Fibroblast of the aortic adventitia (primary cell): ENCODE measurements around the gene TMED8. TPM values are rescaled to one million over a fixed set of nuclear protein-coding genes. Genes with fewer than 3 reads are reported as not detected.
A peak's percentile ranks its signal among the peaks of the same experiment; 100 is the strongest.
"Not testable (repeated sequence)": the region's sequence is repeated elsewhere in the genome, so short reads cannot be mapped to it uniquely, and the experiment has no call there.

Source experiments
- DNase-seq: peaks from one replicate; pipeline ENCODE4 v3.0.0-alpha.2; 2010; ENCODE audit warnings: low read depth
- H3K4me3 ChIP-seq: 2 replicates; pipeline ENCODE4 v1.5.1; 2011; ENCODE audit warnings: low read depth, mild to moderate bottlenecking, control low read depth, low read length, moderate library complexity
- total RNA-seq: library from RNA; depleted of rRNA; stranded (reverse); fragments of >200 nt; gene quantifications from 2 replicates; pipeline ENCODE4 v1.2.3, GENCODE V29; 2012; ENCODE audit warnings: low replicate concordance
- TF ChIP-seq, protein P1 (sequence below): IDR thresholded peaks from 2 replicates; pipeline ENCODE4 v1.5.1; 2011; ENCODE audit warnings: mild to moderate bottlenecking, low read length, control low read depth, inconsistent platforms; ENCODE audit not compliant: insufficient read depth

The TMED8 gene
- total RNA-seq, 1 donor: 14.5 TPM

DNA sequence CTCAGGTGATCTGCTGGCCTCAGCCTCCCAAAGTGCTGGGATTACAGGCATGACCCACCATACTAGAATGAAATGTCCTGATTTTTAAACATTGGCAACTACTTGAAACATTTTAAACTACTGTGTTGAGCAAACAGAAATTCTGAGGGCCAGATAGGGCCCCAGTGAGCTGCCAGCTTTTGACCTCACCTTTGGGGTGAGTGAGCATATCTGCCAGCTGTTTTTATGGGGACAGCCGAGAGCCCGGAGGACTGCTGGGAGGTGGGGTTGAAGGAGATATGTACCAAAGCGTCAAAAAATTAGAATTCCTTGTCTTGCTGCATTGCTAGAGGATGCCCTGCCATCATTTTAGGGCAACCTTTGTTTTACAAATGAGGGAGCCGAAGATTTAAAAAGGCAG is 53.3 kb downstream of the TMED8 start:
- H3K4me3 ChIP-seq: no peak overlapping the region
- DNase-seq: no peak
- TF ChIP-seq, protein P1, sequence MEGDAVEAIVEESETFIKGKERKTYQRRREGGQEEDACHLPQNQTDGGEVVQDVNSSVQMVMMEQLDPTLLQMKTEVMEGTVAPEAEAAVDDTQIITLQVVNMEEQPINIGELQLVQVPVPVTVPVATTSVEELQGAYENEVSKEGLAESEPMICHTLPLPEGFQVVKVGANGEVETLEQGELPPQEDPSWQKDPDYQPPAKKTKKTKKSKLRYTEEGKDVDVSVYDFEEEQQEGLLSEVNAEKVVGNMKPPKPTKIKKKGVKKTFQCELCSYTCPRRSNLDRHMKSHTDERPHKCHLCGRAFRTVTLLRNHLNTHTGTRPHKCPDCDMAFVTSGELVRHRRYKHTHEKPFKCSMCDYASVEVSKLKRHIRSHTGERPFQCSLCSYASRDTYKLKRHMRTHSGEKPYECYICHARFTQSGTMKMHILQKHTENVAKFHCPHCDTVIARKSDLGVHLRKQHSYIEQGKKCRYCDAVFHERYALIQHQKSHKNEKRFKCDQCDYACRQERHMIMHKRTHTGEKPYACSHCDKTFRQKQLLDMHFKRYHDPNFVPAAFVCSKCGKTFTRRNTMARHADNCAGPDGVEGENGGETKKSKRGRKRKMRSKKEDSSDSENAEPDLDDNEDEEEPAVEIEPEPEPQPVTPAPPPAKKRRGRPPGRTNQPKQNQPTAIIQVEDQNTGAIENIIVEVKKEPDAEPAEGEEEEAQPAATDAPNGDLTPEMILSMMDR: no peak

GRCh38 chr14:77322951-77323350 is 53.9 kb downstream of the TMED8 start:
- no peak overlapping the region for H3K4me3 ChIP-seq
- no peak for DNase-seq
- TF ChIP-seq, protein P1: no peak

DNA sequence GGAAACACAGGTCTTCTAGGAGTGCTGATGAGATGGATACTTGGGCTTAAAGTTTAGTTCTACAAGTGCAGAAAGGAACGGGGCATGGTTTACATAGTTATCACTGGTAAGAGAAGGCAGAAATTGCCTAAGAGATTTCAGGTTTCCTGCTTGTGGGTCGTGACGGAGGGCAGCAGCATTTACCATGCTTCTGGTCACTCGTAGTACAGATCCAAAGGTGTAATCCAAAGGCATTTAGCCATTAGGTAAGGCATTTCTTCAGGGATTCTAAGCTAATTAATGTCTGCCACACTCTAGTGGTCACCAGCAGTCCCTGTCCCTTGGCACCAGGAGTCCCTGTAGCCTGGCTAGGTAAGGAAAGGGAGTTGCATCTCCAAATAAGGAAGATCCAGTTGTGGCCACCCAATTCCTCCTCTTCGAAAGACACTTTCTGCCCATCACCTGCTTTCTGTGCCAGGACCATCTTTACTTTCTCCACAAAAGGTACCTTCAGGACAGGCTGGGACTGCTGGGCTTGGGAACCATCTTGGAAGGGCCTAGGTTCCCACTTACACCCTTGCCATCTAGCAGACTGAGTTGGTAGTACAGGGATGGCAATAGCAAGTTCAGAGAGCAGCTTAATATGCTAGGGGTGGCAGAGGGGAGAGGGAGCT is 54.5 kb downstream of the TMED8 start:
- DNase-seq: no peak
- H3K4me3 ChIP-seq: peak overlapping the region; percentile 96
- TF ChIP-seq, protein P1: no peak

GRCh38 chr14:77320238-77320935 is 56.5 kb downstream of the TMED8 start, which contains the start of gene POMT2:
Gene POMT2, minus strand, starts transcription at chr14:77320883. Its CDS starts 202 bp downstream, at chr14:77320681.
- peak; percentile 78 for DNase-seq
- TF ChIP-seq, protein P1: peak; percentile 4
- peak within 1 kb of the TSS; percentile 96 for H3K4me3 ChIP-seq

- DNase-seq: no peak
- H3K4me3 ChIP-seq: no peak overlapping the region
- TF ChIP-seq, protein P1: no peak
These were observed 57.5 kb downstream of the TMED8 start for GRCh38 chr14:77319422-77319821.

DNA sequence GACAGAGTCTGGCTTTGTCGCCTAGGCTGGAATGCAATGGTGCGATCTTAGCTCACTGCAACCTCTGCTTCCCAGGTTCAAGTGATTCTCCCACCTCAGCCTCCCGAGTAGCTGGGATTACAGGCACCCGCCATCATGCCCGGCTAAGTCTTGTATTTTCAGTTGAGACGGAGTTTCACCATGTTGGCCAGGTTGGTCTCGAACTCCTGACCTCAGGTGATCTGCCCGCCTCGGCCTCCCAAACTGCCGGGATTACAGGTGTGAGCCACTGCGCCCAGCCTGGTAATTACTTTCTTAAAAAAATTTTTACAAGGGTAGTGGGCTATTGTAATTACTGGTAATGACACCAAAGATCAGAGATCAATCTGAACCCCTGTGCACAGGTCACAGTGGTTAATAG is 58.1 kb downstream of the TMED8 start:
- DNase-seq, H3K4me3 ChIP-seq: not testable (repeated sequence)

DNA sequence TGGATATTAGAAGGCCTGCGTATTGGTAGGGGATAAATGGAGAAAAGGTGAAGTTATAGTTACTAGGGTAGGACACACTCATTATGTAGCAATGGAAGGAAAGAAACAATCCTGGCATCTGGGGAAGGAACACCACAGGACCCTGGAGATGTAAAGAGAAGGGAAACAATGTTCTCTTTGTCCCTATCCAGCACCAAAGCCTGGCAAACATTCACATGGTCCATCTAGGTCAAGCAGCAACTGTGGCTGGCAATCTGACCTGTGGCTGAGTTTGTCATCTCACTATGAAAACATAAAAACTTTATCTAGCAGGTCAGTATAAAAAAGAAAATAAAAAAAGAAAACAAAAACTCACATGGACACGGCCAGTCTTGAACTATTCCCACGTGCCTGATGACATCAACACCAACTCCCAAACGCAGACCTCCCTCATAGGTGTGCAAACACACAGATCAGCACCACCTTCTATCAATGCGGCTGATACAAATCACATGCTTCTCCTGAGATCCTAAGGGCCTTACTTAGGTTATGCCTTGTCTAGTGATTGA is 58.8 kb downstream of the TMED8 start:
- no peak for DNase-seq
- no peak overlapping the region for H3K4me3 ChIP-seq
- TF ChIP-seq, protein P1: no peak
